HG02678 (cell line): Measurements from ENCODE around the gene GPR3.
"Not testable (repeated sequence)": the region's sequence is repeated elsewhere in the genome, so short reads cannot be mapped to it uniquely, and the experiment has no call there.

Source experiments
- ATAC-seq: cut with Tn5 transposase; IDR thresholded peaks from one replicate; pipeline ENCODE4 v1.9.1; 2021; ENCODE audit warnings: mild to moderate bottlenecking, moderate library complexity; ENCODE audit not compliant: unreplicated experiment

GPR3 gene

DNA sequence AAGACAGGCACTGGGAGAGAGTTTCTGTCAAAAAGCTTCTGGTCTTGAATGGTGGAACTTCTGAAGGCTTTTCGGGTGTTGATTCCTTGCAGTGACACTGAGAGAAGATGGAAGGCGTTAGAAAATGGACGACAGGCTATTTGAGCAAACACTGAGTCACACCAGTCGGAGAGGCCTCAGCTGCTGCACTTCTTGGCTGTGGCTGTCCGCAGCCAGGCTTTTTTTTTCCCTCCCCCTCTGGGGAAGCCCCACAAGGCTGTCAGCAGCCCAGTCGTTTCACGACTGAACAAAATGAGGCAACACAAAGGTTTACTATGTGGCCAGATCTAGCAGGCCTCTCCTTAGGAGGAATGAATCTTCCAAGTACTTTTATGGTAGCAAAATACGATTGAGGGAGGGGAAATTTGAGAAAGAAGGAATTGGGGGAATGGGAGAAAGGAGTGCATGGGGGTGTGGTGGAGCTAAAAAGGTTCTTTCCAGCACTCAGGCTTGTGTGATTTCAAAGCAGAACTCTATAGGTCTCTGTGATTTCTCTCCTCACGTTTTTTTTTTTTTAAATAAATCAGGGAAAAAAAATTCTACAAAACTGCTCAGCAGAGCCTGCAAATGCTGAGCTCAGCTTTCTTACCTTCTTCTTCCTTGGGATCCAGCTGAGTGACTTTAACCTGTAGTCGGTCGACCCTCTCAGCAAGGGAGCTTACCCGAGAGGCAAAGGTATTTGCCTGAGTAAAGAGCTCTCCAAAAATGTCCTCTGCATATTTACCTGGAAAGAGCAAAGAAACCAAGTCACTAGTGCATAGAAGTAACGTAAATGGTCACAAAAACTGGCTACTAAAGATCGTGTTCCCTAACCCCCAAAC, 26.1 kb downstream of the GPR3 start:
- peak; percentile 53 for ATAC-seq

DNA sequence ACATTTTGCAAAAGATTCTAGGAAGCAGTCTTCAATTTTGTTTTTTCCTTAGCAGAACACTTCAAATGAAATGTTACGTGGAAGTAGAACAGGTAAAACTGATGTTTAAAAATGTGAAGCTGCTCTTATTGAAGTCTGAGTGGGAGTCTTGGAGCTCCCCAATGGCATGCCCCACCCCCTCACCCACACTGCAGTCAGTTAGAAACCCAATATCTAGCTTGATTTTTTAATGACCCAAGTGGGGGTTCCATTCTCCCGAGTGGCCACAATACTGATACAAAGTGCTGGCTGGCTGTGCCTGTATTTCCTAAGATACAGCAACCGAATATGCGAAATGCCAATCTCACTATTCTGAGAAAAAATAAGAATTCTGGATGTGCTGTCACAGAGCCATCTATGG, 31.3 kb downstream of the GPR3 start:
- no peak for ATAC-seq

DNA sequence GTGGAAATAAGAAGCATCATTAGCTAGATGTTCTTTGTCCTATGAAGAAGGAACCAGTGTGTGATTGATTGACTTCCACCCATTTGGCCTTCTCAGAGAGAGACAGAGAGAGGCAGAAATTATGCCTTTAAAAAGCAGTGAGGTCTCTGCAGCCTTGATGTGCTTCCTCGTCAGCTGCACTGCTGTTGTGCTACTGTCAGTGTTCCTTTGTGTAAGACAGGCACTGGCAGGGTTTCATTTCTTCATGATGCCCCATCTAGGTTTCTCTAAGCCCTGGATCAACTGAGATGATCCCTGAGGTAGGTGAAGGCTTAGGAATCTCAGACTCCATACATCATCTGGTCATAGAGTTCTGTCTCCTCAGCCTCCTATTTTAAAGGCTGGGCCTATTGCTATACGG, 34.9 kb downstream of the GPR3 start:
- ATAC-seq, result no peak

DNA sequence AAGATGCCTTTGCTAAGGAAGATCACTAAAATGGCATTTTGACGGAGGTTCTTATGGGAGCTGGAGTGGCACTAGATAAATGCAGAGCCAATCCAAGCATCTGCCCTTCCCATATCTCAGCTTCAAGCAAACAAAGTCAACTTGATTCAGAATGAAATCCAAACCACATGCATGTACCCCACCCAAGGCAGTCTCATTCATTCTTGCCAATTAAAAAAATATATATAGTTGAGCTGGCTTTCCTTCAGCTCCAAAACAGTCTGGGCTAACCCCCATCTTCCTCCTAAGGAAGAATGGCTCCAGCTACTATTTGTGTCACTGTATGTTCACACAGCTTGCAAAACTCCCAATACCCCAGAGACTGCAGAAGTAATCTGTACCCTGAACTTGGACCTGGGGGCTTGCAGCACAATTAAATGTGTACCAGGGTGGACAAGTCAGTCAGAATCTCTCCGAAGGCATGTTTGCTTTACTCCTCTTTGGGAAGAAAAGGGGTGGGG, 35.4 kb downstream of the GPR3 start:
- ATAC-seq, result no peak

DNA sequence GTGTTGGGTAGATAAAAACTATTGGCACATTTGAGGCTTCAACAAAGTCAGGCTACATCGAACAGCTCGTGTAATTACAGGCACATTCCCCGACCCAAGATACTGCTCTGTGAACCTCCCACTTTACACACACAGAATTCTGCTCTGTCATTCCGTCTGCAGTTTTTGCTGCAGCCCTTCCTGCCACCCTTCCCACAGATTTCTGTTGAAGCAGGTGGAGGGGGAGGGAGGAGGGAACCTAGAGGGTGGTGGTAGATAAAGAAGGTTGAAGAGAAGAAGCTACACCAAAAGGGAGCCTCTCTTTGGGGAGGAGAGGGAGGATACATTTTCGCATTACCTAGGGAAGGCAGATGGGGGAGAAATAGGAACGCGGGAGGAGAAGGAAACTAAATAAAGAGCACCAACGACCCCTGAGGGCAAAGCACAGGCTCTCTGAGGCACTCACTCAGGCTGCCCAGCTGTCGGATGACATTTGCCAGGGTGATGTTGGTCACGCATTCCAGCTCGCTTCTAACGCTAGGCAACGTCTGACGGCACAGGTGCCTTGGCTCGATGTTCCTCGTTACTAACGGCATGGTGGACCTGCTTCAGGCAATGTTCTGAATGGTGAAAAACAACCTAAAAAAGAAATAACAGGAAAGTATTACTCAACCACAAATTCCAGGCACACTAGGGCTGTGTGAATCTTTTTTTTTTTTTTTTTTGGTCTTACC, 36.0 kb downstream of the GPR3 start:
- ATAC-seq, result no peak

DNA sequence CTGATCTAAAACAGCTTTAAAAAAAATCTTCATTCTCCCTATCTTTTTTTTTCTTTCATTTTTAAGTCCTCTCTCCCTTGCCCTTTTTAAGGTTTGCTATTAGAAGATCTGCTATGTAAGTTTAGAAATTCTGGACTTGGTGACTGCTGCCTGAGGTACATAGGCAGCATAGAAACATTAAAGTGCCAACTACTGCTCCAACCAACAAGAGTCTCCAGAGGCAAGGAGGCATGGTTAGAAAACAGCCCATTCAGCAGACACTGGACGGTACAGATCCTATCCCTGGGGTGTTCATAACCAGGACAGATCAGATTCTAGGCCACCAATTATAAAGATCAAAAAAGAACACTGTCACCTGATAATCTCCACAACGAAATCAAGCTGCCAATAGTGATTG, 36.6 kb downstream of the GPR3 start:
- ATAC-seq, result no peak

DNA sequence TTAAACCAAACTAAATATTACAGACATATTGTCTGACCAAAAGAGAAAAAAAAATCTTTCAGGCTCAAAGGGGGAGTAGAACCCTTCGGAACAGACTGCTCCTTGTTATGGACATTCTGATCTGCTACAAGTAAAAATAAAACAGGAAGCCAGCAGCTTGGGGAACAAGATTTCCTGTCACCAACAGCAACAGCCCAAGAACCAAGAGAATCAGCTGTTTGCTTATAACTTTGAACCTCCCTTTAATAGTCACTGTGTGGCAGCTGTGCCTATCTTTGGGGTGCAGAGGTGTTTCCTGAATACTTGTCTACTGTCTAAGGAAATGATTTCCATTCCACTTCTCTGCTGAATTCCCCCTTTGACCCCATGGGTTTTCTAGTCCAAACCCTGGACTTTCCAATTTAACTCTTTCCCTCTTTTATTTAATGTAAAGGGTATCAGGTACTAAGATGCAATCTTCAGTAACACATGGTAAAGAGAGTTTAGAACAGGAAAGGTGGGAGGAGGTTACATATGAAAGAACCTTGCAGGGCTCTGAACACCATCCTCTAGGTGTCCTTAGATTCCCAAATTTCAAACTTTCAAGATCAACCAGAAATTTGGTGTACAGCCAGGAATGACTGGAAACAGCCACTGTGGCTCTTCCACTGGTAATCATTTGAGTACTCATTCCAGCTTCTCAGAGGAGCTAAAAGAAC, 38.6 kb downstream of the GPR3 start:
- ATAC-seq, result peak; percentile 42

DNA sequence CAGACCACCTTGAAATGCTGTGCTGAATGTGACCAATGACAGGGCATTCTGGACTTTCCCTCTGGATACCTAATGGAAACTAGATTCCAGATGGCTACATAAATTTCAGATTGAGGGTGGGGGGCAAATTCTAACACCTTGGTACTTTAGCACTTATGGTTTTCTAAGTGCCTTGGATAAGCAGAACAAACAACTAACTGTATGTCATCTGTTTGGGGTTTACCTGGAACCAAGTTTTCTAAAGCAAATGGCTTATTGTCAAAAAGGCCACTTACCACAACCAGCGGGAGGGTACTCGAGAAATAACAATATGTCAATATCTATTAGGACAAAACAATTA, 39.1 kb downstream of the GPR3 start:
- ATAC-seq, result no peak

DNA sequence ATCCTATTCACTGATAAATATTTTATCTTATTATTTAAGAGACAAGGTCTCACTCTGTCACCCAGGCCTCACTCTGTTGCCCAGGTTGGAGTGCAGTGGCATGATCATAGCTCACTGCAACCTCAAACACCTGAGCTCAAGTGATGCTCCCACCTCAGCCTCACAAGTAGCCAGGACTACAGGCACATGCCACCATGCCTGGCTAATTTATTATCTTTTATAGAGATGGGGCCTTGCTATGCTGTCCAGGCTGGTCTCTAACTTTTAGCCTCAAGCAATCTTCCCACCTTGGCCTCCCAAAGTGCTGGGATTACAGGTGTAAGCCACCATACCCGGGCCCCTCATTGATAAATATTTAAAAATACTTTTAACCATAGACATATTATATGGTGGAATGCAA, 40.3 kb downstream of the GPR3 start:
- not testable (repeated sequence) for ATAC-seq

DNA sequence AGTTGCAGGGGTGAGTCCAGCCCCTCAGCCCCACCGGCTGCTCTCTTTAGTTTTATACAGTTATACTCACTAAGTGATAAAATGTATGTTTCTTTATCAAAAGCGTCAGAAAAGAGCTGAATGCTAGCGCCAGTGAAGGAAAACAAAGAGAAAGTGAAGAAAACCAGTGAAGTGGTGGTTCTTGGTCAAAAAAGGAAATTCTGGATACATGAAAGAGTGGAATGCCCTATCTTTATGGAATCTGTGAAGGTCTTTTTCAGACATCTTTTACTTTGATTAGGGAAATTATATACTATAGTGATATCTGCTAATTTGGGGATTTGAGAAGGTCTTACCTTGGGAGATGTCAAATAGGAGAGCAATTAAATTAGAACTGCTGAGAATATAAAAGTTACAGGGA, 41.3 kb downstream of the GPR3 start:
- no peak for ATAC-seq

DNA sequence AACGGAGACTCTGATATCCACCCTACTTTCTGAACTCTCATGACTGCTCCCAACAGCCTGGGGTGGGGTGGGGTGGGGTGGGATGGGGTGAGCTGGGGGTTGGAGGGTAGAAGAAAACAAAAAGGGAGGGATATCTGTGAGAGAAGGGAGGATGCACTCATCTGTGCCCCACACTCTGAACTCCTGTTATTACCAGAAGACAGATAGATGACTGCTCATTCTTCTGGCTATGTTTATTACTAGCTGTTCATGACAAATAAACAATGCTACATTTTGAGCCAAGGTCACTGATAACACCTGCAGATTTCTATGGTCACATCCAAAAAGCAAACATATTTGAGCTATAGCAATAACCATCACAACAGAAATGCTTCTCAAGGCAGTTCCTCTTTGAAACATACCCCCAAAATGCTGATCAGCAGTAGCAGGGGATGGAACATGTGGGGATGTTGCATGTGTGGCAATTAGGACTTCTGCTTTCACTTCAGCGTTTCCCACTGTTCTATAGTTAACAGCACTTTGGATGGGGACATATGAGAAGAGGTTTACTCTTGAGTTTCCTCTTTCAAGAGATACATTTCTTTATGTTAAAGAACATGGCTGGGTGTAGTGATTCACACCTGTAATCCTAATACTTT, 43.3 kb downstream of the GPR3 start:
- ATAC-seq, result no peak

DNA sequence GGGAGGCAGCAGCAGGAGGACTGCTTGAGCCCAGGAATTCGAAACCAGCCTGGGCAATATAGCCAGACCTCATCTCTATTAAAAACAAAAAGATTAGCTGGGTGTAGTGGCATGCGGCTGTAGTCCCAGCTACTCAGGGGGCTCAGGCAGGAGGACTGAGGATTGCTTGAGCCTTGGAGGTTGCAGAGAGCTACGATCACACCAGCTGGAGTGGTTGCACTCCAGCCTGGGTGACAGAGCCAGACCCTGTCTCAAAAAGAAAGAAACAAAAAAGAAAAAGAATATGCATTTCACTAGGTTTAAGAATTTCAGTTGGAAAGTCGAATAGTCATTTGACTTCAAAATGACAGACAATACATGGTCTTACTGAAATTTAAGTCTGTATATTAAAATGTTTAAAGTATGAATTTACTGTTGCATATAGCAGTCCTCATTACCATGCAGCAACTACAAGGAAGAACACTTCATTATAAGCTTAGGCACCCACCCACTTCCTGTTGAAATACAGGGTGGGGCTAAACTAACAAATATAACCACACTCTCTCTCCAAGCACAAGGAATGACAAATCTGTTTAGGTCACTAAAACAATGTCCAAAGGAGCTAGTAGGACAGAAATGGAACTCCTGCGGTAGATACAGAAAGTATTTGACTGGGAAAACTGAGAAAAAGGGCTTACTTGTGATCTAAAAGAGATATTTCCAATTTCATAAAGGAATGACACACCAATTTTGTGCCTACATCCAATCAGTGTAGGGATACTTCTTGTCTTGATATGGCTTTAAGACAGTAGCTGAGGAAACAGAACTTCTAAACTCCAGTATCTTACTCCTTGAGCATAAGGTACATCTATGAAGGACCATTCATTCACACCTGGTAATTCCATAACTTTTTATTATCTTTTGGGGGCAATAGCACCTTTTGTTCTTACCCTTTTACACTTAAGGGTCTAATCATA, 44.1 kb downstream of the GPR3 start:
- no peak for ATAC-seq

DNA sequence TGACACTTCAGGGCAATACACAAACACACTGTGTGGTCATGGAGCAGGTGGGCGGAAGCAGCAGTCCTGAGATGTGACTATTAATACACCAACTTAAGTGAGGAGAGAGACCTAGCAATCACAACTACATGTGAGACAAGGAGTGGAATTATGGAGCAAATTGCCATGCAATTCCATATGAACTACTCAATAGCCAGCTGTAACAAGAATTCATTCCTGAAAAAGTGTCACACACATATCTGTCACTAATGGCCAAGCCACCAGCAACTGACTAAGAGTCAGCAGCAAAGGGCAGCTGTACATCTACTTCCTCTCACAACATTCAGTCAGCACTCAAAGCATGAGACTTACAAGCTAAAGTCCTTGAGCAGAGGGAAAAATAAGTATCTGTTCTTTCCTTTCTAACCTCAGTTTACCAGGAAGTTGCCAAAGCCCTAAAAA, 46.2 kb downstream of the GPR3 start:
- no peak for ATAC-seq

DNA sequence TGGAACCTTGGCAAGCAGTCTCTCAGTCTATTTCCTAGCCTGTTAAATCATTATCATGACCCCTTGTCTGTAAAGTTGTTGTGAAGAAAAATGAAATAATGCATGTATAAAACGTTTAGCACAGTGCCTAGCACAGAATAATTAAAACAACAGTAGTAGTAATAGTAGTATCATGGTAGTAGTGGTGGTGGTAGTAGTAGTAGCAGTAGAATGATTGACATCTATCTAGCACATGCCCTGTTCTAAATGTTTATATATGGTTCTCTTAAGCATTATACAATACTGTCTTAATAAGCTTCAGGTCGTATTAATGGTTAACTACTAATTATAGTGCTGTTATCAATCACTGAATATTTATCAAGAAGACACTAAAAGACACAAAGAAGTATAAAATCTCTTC, 46.7 kb downstream of the GPR3 start:
- ATAC-seq, result no peak

DNA sequence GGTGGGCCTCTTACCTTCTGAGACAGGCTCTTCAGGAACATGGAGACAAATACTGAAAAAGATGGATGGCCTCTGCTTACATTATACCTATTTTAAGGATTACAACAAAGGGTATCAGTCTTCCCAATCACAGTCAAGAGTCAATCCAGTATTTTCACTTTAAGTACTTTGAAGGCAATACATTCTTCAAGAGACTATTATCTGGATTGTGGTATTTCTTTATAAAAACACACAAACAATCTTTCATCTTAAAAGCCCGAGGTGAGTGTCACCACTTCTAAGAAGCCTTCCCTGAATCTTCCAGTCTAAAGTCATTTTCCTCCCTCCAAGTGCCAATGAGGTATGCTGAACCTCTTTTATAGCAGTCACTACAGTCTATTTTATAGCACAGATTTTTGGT, 52.2 kb downstream of the GPR3 start:
- ATAC-seq, result no peak
